H1 (cell line): ENCODE results near the gene LGR4. TPM values are rescaled to one million over a fixed set of nuclear protein-coding genes. Genes with fewer than 3 reads are reported as not detected.

Experiments
- ATF3 ChIP-seq: IDR thresholded peaks from 2 replicates; pipeline ENCODE4 v1.6.1; 2011; ENCODE audit warnings: low read depth, mild to moderate bottlenecking, low read length; ENCODE audit not compliant: insufficient read depth
- BACH1 ChIP-seq: IDR thresholded peaks from 2 replicates; pipeline ENCODE4 v1.6.1; 2012; ENCODE audit warnings: low read length, improper control_type of control experiment
- CEBPB ChIP-seq: IDR thresholded peaks from 2 replicates; pipeline ENCODE4 v1.6.1; 2012; ENCODE audit warnings: low read depth, low read length
- CHD1 ChIP-seq: IDR thresholded peaks from 2 replicates; pipeline ENCODE4 v1.6.1; 2012; ENCODE audit warnings: low read depth, low read length, improper control_type of control experiment
- E2F6 ChIP-seq: IDR thresholded peaks from 2 replicates; pipeline ENCODE4 v1.6.1; 2012; ENCODE audit warnings: inconsistent platforms
- HDAC2 ChIP-seq, 2 experiments: fragments of 300-600 bp in 1 of 2; sonication (generic) in 1 of 2; IDR thresholded peaks; 2 replicates each; pipeline ENCODE4 v1.6.1; 2011 to 2012; ENCODE audit warnings: low read depth in 2 of 2, low read length in 2 of 2, mild to moderate bottlenecking in 2 of 2, moderate library complexity in 2 of 2, borderline replicate concordance in 1 of 2, inconsistent platforms in 1 of 2
- MAX ChIP-seq: IDR thresholded peaks from 2 replicates; pipeline ENCODE4 v1.6.1; 2012; ENCODE audit warnings: inconsistent platforms
- POLR2AphosphoS5 ChIP-seq: IDR thresholded peaks from 2 replicates; pipeline ENCODE4 v1.6.1; 2011; ENCODE audit warnings: low read depth, low read length
- SP1 ChIP-seq: IDR thresholded peaks from 2 replicates; pipeline ENCODE4 v1.6.1; 2011; ENCODE audit warnings: low read depth, low read length
- SRF ChIP-seq: IDR thresholded peaks from 2 replicates; pipeline ENCODE4 v1.6.1; 2011; ENCODE audit warnings: mild to moderate bottlenecking, low read depth, low read length, moderate library complexity
- TAF1 ChIP-seq: IDR thresholded peaks from 2 replicates; pipeline ENCODE4 v1.6.1; 2011; ENCODE audit warnings: mild to moderate bottlenecking, low read depth, low read length
- YY1 ChIP-seq: IDR thresholded peaks from 2 replicates; pipeline ENCODE4 v1.6.1; 2011; ENCODE audit warnings: low read depth, mild to moderate bottlenecking, low read length
- polyA plus RNA-seq, 7 experiments: library from polyadenylated mRNA; depleted of rRNA in 3 of 7; stranded (reverse) in 5 of 7; unstranded in 2 of 7; fragments of >200 nt in 5 of 7; fragments of 200-250 nt in 2 of 7; gene quantifications; 1 replicate in 5 of 7; 2 replicates in 1 of 7; 4 replicates in 1 of 7; pipeline versions ENCODE4 v1.2.1 to v1.2.3, GENCODE V29; 2011 to 2013; ENCODE audit warnings: missing spikeins in 2 of 7, mixed read lengths in 2 of 7
- total RNA-seq: library from RNA; stranded (reverse); fragmentation: NEBNext Ultra II Directional; extraction: Animal tissue kit (Norgen Biotek cat#: 25700); gene quantifications from 2 replicates; pipeline ENCODE4 v1.2.1, GENCODE V29; 2021

Gene LGR4
- total and polyA plus RNA-seq, 2 of the 8 experiments (the other 6 are each of a cell fraction or from before 2014, with no cell fraction given), result 26.6 to 61.7 TPM

- TF ChIP-seq MAX (peak; percentile 82), SP1 (no peak), ATF3 (no peak), POLR2AphosphoS5 (peak; percentile 97), TAF1 (peak; percentile 88), YY1 (peak; percentile 97), E2F6 (peak; percentile 58), BACH1 (no peak), CEBPB (no peak), HDAC2 (IDR thresholded peaks at IDR 0.05; ENCODE audit: borderline replicate concordance in 1 of 2, low read depth in 2 of 2, low read length in 2 of 2) (0 out of 4 replicates have a peak, but pooled peaks of 1 of the 2 experiments have one; percentile 11), CHD1 (no peak), SRF (no peak)
Measured at GRCh38 chr11:27506200-27507182, 33.9 kb upstream of the LGR4 start, which contains the start of gene LIN7C (continued).
